ENCODE measurements around the gene THEM4.

DNA sequence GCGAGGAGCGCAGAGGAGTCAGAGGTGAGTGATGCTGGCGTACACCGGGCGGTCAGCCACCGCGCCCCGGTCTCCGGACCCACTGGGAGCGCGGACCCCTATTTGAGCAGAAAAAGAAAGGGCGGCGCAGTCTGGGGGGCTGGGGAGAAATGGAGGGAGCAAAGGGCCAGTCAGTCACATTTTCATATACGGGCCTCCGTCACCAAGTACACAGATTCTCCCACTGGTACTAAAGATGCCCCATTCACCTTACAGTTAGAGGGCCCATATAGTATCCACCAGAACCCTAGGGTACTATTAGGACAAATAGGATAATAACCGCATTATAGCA lies 70.3 kb downstream of the THEM4 start:
- TF ChIP-seq, protein P1, sequence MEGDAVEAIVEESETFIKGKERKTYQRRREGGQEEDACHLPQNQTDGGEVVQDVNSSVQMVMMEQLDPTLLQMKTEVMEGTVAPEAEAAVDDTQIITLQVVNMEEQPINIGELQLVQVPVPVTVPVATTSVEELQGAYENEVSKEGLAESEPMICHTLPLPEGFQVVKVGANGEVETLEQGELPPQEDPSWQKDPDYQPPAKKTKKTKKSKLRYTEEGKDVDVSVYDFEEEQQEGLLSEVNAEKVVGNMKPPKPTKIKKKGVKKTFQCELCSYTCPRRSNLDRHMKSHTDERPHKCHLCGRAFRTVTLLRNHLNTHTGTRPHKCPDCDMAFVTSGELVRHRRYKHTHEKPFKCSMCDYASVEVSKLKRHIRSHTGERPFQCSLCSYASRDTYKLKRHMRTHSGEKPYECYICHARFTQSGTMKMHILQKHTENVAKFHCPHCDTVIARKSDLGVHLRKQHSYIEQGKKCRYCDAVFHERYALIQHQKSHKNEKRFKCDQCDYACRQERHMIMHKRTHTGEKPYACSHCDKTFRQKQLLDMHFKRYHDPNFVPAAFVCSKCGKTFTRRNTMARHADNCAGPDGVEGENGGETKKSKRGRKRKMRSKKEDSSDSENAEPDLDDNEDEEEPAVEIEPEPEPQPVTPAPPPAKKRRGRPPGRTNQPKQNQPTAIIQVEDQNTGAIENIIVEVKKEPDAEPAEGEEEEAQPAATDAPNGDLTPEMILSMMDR (IDR thresholded peaks at IDR 0.05) = no peak
- no peak for TF ChIP-seq POLR2A (IDR thresholded peaks at IDR 0.05)
